NT2/D1 (cell line): ENCODE results near the gene GOLGA3.

ENCODE experiments used
- SUZ12 ChIP-seq: IDR thresholded peaks from 2 replicates; pipeline ENCODE4 v1.6.1; 2011; ENCODE audit not compliant: insufficient read length, insufficient read depth; ENCODE audit errors: extremely low read depth
- YY1 ChIP-seq: IDR thresholded peaks from 2 replicates; pipeline ENCODE4 v1.6.1; 2011; ENCODE audit not compliant: insufficient read length, insufficient read depth
- ZNF274 ChIP-seq: IDR thresholded peaks from 2 replicates; pipeline ENCODE4 v1.6.1; 2011; ENCODE audit warnings: mild to moderate bottlenecking, low read depth, low read length

DNA sequence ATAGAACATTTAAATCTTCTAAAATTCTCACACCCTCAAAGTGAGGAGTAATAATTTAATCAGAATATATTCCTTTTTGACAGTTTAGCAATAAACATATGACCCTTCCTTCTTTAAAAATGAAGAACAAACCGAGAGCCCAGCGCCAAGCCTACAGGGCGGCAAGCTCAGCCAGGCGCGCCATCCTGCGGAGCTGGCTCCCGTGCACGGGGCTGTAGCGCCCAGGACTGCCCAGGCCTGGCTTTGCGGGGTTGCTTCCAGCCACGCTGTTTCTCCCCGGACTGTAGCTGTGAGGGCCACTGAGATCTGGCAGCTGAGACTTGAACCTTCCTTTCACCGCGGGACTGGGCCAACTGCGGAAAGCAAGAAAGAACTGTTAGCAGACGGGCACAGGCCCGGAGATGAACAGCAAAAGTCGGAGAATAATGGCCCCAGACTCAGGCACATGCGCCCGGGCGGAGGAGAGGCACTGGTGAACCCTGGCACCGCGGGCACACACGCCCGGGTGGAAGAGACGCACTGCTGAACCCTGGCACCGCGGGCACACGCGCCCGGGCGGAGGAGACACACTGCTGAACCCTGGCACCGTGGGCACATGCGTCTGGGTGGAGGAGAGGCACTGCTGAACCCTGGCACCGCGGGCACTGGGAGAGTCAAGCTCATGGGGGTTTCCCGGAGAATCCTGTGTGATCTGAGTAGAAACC, 101.4 kb downstream of the GOLGA3 start:
- no peak for TF ChIP-seq ZNF274
- no peak for TF ChIP-seq YY1
- no peak for TF ChIP-seq SUZ12
